ENCODE measurements around the gene RBP3.

Gene RBP3

DNA sequence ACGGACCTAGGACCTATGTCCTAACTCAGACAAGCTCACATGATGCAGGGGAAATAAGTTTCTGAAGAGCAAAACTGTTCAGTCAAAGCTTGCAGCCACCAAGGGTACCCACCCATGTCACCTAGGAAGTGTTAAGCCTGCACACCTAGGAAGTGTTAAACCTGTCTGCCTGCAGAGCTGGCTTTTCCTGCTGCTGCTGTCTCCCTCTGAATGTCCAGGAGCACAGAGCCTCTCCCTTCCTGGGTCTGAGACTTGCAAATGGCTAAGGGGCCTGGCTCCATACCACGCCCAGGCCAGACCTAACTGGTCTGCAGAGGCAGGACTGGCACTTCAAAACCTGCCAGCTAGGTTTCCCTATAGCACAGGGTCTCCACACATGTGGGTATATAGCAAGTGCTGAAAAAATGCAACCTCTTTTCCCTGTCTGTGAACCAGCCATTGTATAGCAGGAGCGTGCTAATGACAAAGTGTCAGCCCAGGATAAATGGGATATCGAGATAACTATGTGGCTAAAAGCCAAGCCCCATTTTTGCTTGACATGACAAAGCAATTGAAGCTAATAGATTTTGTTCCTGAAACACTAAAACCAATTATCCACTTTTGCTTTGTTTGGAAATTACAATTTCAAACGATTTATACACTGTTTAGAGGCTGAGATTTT lies 24.4 kb upstream of the RBP3 start:
- Histone ChIP-seq H3K9ac (no peak overlapping the region), H3K4me1 (no peaks in the 10 kb centered on the region), H3K27ac (no peak overlapping the region), H3K4me2 (ENCODE audit: low read length) (no peak overlapping the region), H3K9me3 (ENCODE audit: control insufficient read depth, low read length) (no peaks in the 10 kb centered on the region), H3K36me3 (ENCODE audit: control insufficient read depth, insufficient read depth, low read length) (no peaks in the 10 kb centered on the region), H3K4me3 (ENCODE audit: low read depth, low read length) (no peak overlapping the region), H3K27me3 (ENCODE audit: control insufficient read depth, insufficient read depth, low read length) (no peaks in the 10 kb centered on the region), H3K79me2 (no peaks in the 10 kb centered on the region), H2AFZ (no peak overlapping the region)
- TF ChIP-seq, protein P1, sequence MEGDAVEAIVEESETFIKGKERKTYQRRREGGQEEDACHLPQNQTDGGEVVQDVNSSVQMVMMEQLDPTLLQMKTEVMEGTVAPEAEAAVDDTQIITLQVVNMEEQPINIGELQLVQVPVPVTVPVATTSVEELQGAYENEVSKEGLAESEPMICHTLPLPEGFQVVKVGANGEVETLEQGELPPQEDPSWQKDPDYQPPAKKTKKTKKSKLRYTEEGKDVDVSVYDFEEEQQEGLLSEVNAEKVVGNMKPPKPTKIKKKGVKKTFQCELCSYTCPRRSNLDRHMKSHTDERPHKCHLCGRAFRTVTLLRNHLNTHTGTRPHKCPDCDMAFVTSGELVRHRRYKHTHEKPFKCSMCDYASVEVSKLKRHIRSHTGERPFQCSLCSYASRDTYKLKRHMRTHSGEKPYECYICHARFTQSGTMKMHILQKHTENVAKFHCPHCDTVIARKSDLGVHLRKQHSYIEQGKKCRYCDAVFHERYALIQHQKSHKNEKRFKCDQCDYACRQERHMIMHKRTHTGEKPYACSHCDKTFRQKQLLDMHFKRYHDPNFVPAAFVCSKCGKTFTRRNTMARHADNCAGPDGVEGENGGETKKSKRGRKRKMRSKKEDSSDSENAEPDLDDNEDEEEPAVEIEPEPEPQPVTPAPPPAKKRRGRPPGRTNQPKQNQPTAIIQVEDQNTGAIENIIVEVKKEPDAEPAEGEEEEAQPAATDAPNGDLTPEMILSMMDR (IDR thresholded peaks at IDR 0.05) = no peak

DNA sequence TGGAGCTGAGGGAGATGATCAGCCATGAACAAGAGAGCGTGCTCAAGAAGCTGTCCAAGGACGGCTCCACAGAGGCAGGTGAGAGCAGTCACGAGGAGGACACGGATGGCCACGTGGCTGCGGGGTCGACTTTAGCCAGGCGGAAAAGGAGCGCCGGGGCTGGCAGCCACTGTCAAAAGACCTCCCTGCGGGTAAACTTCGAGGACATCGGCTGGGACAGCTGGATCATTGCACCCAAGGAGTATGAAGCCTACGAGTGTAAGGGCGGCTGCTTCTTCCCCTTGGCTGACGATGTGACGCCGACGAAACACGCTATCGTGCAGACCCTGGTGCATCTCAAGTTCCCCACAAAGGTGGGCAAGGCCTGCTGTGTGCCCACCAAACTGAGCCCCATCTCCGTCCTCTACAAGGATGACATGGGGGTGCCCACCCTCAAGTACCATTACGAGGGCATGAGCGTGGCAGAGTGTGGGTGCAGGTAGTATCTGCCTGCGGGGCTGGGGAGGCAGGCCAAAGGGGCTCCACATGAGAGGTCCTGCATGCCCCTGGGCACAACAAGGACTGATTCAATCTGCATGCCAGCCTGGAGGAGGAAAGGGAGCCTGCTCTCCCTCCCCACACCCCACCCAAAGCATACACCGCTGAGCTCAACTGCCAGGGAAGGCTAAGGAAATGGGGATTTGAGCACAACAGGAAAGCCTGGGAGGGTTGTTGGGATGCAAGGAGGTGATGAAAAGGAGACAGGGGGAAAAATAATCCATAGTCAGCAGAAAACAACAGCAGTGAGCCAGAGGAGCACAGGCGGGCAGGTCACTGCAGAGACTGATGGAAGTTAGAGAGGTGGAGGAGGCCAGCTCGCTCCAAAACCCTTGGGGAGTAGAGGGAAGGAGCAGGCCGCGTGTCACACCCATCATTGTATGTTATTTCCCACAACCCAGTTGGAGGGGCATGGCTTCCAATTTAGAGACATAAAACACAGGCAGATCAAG lies 22.6 kb upstream of the RBP3 start:
- no peaks in the 10 kb centered on the region for H3K9me3 ChIP-seq (ENCODE audit: control insufficient read depth, low read length)
- no peaks in the 10 kb centered on the region for H3K27me3 ChIP-seq (ENCODE audit: control insufficient read depth, insufficient read depth, low read length)
- no peaks in the 10 kb centered on the region for H3K36me3 ChIP-seq (ENCODE audit: control insufficient read depth, insufficient read depth, low read length)
- no peak overlapping the region for H3K9ac ChIP-seq
- H2AFZ ChIP-seq = no peak overlapping the region
- H3K27ac ChIP-seq = no peak overlapping the region
- H3K4me2 ChIP-seq (ENCODE audit: low read length) = no peak overlapping the region
- H3K79me2 ChIP-seq = no peaks in the 10 kb centered on the region
- TF ChIP-seq, protein P1 (IDR thresholded peaks at IDR 0.05) = no peak
- no peak overlapping the region for H3K4me3 ChIP-seq (ENCODE audit: low read depth, low read length)
- no peaks in the 10 kb centered on the region for H3K4me1 ChIP-seq

DNA sequence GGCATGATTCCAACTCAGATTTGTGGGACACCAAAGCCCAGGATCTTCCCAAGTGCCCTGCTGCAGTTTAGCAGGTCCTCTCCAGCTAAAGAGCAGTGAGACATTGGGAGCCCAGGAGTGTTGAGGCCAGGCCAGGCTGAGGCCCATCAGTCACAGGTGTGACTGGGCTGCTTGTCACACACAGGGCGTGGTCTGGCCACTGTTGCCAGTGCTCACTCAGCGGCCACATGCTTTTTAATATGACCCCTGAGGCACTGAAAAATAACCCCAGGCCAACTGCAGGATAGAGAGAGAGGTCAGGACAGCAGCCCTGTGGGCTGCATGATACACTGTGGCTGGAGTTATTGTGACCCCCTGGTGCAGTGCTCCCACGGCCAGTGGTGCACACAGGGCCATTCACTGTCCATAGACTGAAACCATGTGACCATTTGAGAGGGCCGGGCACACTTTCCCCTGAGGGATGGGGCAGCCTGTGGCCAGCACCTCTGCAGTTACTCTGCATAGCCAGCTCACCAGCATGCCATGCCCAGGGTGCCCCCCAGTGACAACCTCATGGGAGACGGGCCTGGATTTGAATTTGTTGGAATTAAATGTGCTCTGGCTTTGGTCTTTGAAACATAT lies 21.7 kb upstream of the RBP3 start:
- no peaks in the 10 kb centered on the region for H3K27me3 ChIP-seq (ENCODE audit: control insufficient read depth, insufficient read depth, low read length)
- H3K9me3 ChIP-seq (ENCODE audit: control insufficient read depth, low read length) = no peaks in the 10 kb centered on the region
- TF ChIP-seq, protein P1 (IDR thresholded peaks at IDR 0.05) = no peak
- no peak overlapping the region for H3K9ac ChIP-seq
- H2AFZ ChIP-seq = no peak overlapping the region
- H3K4me2 ChIP-seq (ENCODE audit: low read length) = no peak overlapping the region
- H3K79me2 ChIP-seq = no peaks in the 10 kb centered on the region
- no peak overlapping the region for H3K27ac ChIP-seq
- no peaks in the 10 kb centered on the region for H3K4me1 ChIP-seq
- H3K4me3 ChIP-seq (ENCODE audit: low read depth, low read length) = no peak overlapping the region
- no peaks in the 10 kb centered on the region for H3K36me3 ChIP-seq (ENCODE audit: control insufficient read depth, insufficient read depth, low read length)

DNA sequence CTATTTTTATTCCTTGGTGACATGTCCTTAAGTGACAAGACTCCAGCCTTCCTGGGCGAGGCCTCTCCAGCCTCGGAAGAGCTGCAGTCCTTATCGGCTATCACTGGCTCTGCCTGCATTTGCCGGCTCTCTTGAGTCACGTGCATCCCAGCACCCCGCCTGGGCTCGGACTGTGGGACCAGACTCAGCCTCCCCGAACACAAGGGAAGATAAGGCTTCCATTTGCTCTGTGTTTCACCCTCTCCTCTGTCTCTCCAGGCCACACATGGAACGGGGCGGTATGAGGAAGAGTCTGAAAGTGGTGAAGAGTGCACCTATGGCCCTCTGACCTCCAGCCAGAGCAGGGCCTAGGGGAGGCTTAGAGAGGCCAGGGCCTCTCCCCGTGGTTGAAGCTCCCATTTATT lies 21.2 kb upstream of the RBP3 start:
- no peak overlapping the region for H3K4me2 ChIP-seq (ENCODE audit: low read length)
- no peaks in the 10 kb centered on the region for H3K79me2 ChIP-seq
- H3K27ac ChIP-seq = no peak overlapping the region
- H3K9ac ChIP-seq = no peak overlapping the region
- no peaks in the 10 kb centered on the region for H3K27me3 ChIP-seq (ENCODE audit: control insufficient read depth, insufficient read depth, low read length)
- TF ChIP-seq, protein P1 (IDR thresholded peaks at IDR 0.05) = no peak
- H3K9me3 ChIP-seq (ENCODE audit: control insufficient read depth, low read length) = no peaks in the 10 kb centered on the region
- no peaks in the 10 kb centered on the region for H3K36me3 ChIP-seq (ENCODE audit: control insufficient read depth, insufficient read depth, low read length)
- no peak overlapping the region for H3K4me3 ChIP-seq (ENCODE audit: low read depth, low read length)
- H2AFZ ChIP-seq = no peak overlapping the region
- no peaks in the 10 kb centered on the region for H3K4me1 ChIP-seq
